ENCODE measurements around the gene NACA2. TPM values are rescaled to one million over a fixed set of nuclear protein-coding genes. Genes with fewer than 3 reads are reported as not detected.

The NACA2 gene
- polyA plus RNA-seq, 3 donors from 2014 or later: not detected

- Mint-ChIP-seq H3K27ac (no peak overlapping the region), H3K9me3 (peaks cover 5 to 25% (median 10%) of the 10 kb centered on the region in 6 donors)
Observed at GRCh38 chr17:61619953-61620352, 28.9 kb upstream of the NACA2 start.

GRCh38 chr17:61619493-61619892, 28.5 kb upstream of the NACA2 start:
- no peak for DNase-seq
- Mint-ChIP-seq H3K9me3 (peaks cover 5 to 25% (median 10%) of the 10 kb centered on the region in 6 donors), H3K4me1 (peaks cover 0 to 7% of the 10 kb centered on the region in 2 donors), H3K27me3 (ENCODE audit: low read depth in 3 of 3) (peaks cover 4 to 8% (median 5%) of the 10 kb centered on the region in 3 donors), H3K36me3 (no peaks in the 10 kb centered on the region), H3K4me3 (no peak overlapping the region), H3K27ac (no peak overlapping the region)

More at GRCh38 chr17:61619953-61620352, 28.9 kb upstream of the NACA2 start:
- DNase-seq: no peak
- Mint-ChIP-seq H3K27me3 (ENCODE audit: low read depth in 3 of 3) (peaks cover 4 to 10% (median 8%) of the 10 kb centered on the region in 3 donors), H3K36me3 (no peaks in the 10 kb centered on the region), H3K4me1 (peaks cover 0 to 7% of the 10 kb centered on the region in 2 donors), H3K4me3 (no peak overlapping the region)

GRCh38 chr17:61618950-61619349, 27.9 kb upstream of the NACA2 start:
- Mint-ChIP-seq H3K9me3 (peaks cover 5 to 25% (median 10%) of the 10 kb centered on the region in 6 donors), H3K36me3 (no peaks in the 10 kb centered on the region), H3K27ac (no peak overlapping the region), H3K27me3 (ENCODE audit: low read depth in 3 of 3) (peaks cover 2 to 8% (median 4%) of the 10 kb centered on the region in 3 donors), H3K4me1 (peaks cover 0 to 7% of the 10 kb centered on the region in 2 donors), H3K4me3 (no peak overlapping the region)
- DNase-seq: no peak

GRCh38 chr17:61617330-61617729, 26.3 kb upstream of the NACA2 start:
- H3K27me3 Mint-ChIP-seq (ENCODE audit: low read depth in 3 of 3): peaks cover 2 to 8% (median 2%) of the 10 kb centered on the region in 3 donors
- no peak overlapping the region for H3K4me3 Mint-ChIP-seq
- H3K27ac Mint-ChIP-seq: no peak overlapping the region
- no peaks in the 10 kb centered on the region for H3K36me3 Mint-ChIP-seq
- peaks cover 5 to 25% (median 10%) of the 10 kb centered on the region in 6 donors for H3K9me3 Mint-ChIP-seq
- DNase-seq: no peak
- H3K4me1 Mint-ChIP-seq: peaks cover 0 to 7% of the 10 kb centered on the region in 2 donors

GRCh38 chr17:61616783-61617182, 25.8 kb upstream of the NACA2 start:
- Mint-ChIP-seq H3K36me3 (no peaks in the 10 kb centered on the region), H3K9me3 (peaks cover 5 to 25% (median 10%) of the 10 kb centered on the region in 6 donors), H3K4me1 (peaks cover 0 to 7% of the 10 kb centered on the region in 2 donors), H3K4me3 (no peak overlapping the region), H3K27ac (no peak overlapping the region), H3K27me3 (ENCODE audit: low read depth in 3 of 3) (peaks cover 2 to 8% (median 2%) of the 10 kb centered on the region in 3 donors)
- no peak for DNase-seq

GRCh38 chr17:61614219-61614618, 23.2 kb upstream of the NACA2 start:
- peaks cover 0 to 7% of the 10 kb centered on the region in 2 donors for H3K4me1 Mint-ChIP-seq
- peaks cover under 1 to 11% (median 2%) of the 10 kb centered on the region in 6 donors for H3K9me3 Mint-ChIP-seq
- no peak for DNase-seq
- no peak overlapping the region for H3K4me3 Mint-ChIP-seq
- peaks cover 0 to 6% (median 2%) of the 10 kb centered on the region in 3 donors for H3K27me3 Mint-ChIP-seq (ENCODE audit: low read depth in 3 of 3)
- H3K36me3 Mint-ChIP-seq: no peaks in the 10 kb centered on the region
- no peak overlapping the region for H3K27ac Mint-ChIP-seq

- Mint-ChIP-seq H3K27me3 (ENCODE audit: low read depth in 3 of 3) (peaks cover 0 to 6% (median 0%) of the 10 kb centered on the region in 3 donors), H3K4me3 (no peak overlapping the region), H3K4me1 (peaks cover 0 to 6% of the 10 kb centered on the region in 2 donors), H3K9me3 (no peaks in the 10 kb centered on the region), H3K27ac (no peak overlapping the region), H3K36me3 (no peaks in the 10 kb centered on the region)
- DNase-seq: no peak
Observed at GRCh38 chr17:61611323-61611722, 20.3 kb upstream of the NACA2 start.

- Mint-ChIP-seq H3K4me3 (no peak overlapping the region), H3K27me3 (ENCODE audit: low read depth in 3 of 3) (peaks cover 0 to 2% (median 2%) of the 10 kb centered on the region in 3 donors), H3K36me3 (no peaks in the 10 kb centered on the region), H3K27ac (no peak overlapping the region), H3K4me1 (no peaks in the 10 kb centered on the region), H3K9me3 (no peaks in the 10 kb centered on the region)
- DNase-seq: no peak
Observed at GRCh38 chr17:61605692-61606091, 14.7 kb upstream of the NACA2 start.

- Mint-ChIP-seq H3K4me1 (no peaks in the 10 kb centered on the region), H3K36me3 (no peaks in the 10 kb centered on the region), H3K4me3 (no peak overlapping the region), H3K27me3 (ENCODE audit: low read depth in 3 of 3) (peaks cover 0 to 4% (median 2%) of the 10 kb centered on the region in 3 donors), H3K27ac (no peak overlapping the region), H3K9me3 (no peaks in the 10 kb centered on the region)
- DNase-seq: no peak
Observed at GRCh38 chr17:61601297-61601696, 10.3 kb upstream of the NACA2 start.

- Mint-ChIP-seq H3K9me3 (no peaks in the 10 kb centered on the region), H3K36me3 (no peaks in the 10 kb centered on the region), H3K4me3 (no peak overlapping the region), H3K27me3 (ENCODE audit: low read depth in 3 of 3) (peaks cover 0 to 6% (median 2%) of the 10 kb centered on the region in 3 donors), H3K27ac (no peak overlapping the region), H3K4me1 (no peaks in the 10 kb centered on the region)
- DNase-seq: no peak
Observed at GRCh38 chr17:61600621-61601020, 9.6 kb upstream of the NACA2 start.

GRCh38 chr17:61599608-61600007, 8.6 kb upstream of the NACA2 start:
- no peak overlapping the region for H3K27ac Mint-ChIP-seq
- no peak overlapping the region for H3K4me3 Mint-ChIP-seq
- H3K4me1 Mint-ChIP-seq: no peaks in the 10 kb centered on the region
- peaks cover 0 to 5% (median 2%) of the 10 kb centered on the region in 3 donors for H3K27me3 Mint-ChIP-seq (ENCODE audit: low read depth in 3 of 3)
- H3K9me3 Mint-ChIP-seq: no peaks in the 10 kb centered on the region
- DNase-seq: no peak
- no peaks in the 10 kb centered on the region for H3K36me3 Mint-ChIP-seq

GRCh38 chr17:61598014-61598413, 7.0 kb upstream of the NACA2 start:
- no peaks in the 10 kb centered on the region for H3K9me3 Mint-ChIP-seq
- peaks cover 0 to 4% (median 2%) of the 10 kb centered on the region in 3 donors for H3K27me3 Mint-ChIP-seq (ENCODE audit: low read depth in 3 of 3)
- no peaks in the 10 kb centered on the region for H3K4me1 Mint-ChIP-seq
- H3K4me3 Mint-ChIP-seq: no peak overlapping the region
- no peak overlapping the region for H3K27ac Mint-ChIP-seq
- no peak for DNase-seq
- H3K36me3 Mint-ChIP-seq: no peaks in the 10 kb centered on the region

- H3K4me3 Mint-ChIP-seq: no peak overlapping the region
- no peak for DNase-seq
- no peaks in the 10 kb centered on the region for H3K36me3 Mint-ChIP-seq
- no peaks in the 10 kb centered on the region for H3K4me1 Mint-ChIP-seq
- H3K9me3 Mint-ChIP-seq: no peaks in the 10 kb centered on the region
- peaks cover 0 to 4% (median 2%) of the 10 kb centered on the region in 3 donors for H3K27me3 Mint-ChIP-seq (ENCODE audit: low read depth in 3 of 3)
- H3K27ac Mint-ChIP-seq: no peak overlapping the region
Observed at GRCh38 chr17:61597607-61598006, 6.6 kb upstream of the NACA2 start.

- H3K36me3 Mint-ChIP-seq: no peaks in the 10 kb centered on the region
- H3K9me3 Mint-ChIP-seq: no peaks in the 10 kb centered on the region
- no peak overlapping the region for H3K27ac Mint-ChIP-seq
- H3K4me1 Mint-ChIP-seq: no peaks in the 10 kb centered on the region
- H3K4me3 Mint-ChIP-seq: no peak overlapping the region
- peaks cover 0 to 4% (median 0%) of the 10 kb centered on the region in 3 donors for H3K27me3 Mint-ChIP-seq (ENCODE audit: low read depth in 3 of 3)
- DNase-seq: no peak
Observed at GRCh38 chr17:61595418-61596186, 4.6 kb upstream of the NACA2 start.
